WTC11 (cell line): ENCODE results near the gene VARS1.

ENCODE experiments used
- FOXJ3 ChIP-seq: sonication (generic); formaldehyde crosslinking; IDR thresholded peaks from 2 replicates; pipeline ENCODE4 v1.9.0; 2021; ENCODE audit warnings: missing genetic modification reagents, mild to moderate bottlenecking, borderline replicate concordance
- JUN ChIP-seq: sonication (generic); formaldehyde crosslinking; IDR thresholded peaks from 2 replicates; pipeline ENCODE4 v1.8.0; 2023; ENCODE audit warnings: mild to moderate bottlenecking, missing genetic modification reagents
- NFYB ChIP-seq: sonication (generic); formaldehyde crosslinking; conservative IDR thresholded peaks from 2 replicates; pipeline ENCODE4 v1.8.0; 2022; ENCODE audit warnings: low read depth, missing genetic modification reagents
- SOX15 ChIP-seq: fragments of 250-450 bp; sonication (Bioruptor Pico); IDR thresholded peaks from 2 replicates; pipeline ENCODE4 v1.9.0; 2021; ENCODE audit warnings: mild to moderate bottlenecking
- ZNF232 ChIP-seq: sonication (generic); formaldehyde crosslinking; IDR thresholded peaks from 2 replicates; pipeline ENCODE4 v1.8.0; 2022; ENCODE audit warnings: mild to moderate bottlenecking, missing genetic modification reagents
- TF ChIP-seq, protein P1 (sequence below): sonication (generic); formaldehyde crosslinking; IDR thresholded peaks from 2 replicates; pipeline ENCODE4 v1.8.1; 2022; ENCODE audit warnings: low read depth, mild to moderate bottlenecking, moderate library complexity, missing genetic modification reagents, borderline replicate concordance
- TF ChIP-seq, protein P2 (sequence below): sonication (generic); formaldehyde crosslinking; IDR thresholded peaks from 2 replicates; pipeline ENCODE4 v1.8.0; 2022; ENCODE audit warnings: missing genetic modification reagents
- TF ChIP-seq, protein P3 (sequence below): fragments of 250-450 bp; sonication (Bioruptor Pico); conservative IDR thresholded peaks from 2 replicates; pipeline ENCODE4 v1.9.0; 2021; ENCODE audit warnings: mild to moderate bottlenecking
- TF ChIP-seq, protein P4 (sequence below): fragments of 200-600 bp; IDR thresholded peaks from 2 replicates; pipeline ENCODE4 v1.8.0; 2022; ENCODE audit warnings: antibody characterized with exemption
- TF ChIP-seq, protein P5 (sequence below): sonication (generic); formaldehyde crosslinking; conservative IDR thresholded peaks from 2 replicates; pipeline ENCODE4 v1.8.1; 2023; ENCODE audit warnings: mild to moderate bottlenecking, low read depth, missing genetic modification reagents, moderate library complexity
- TF ChIP-seq, protein P6 (sequence below): sonication (generic); formaldehyde crosslinking; conservative IDR thresholded peaks from 2 replicates; pipeline ENCODE4 v1.8.1; 2022; ENCODE audit warnings: mild to moderate bottlenecking, missing genetic modification reagents
- TF ChIP-seq, protein P7 (sequence below): sonication (generic); formaldehyde crosslinking; IDR thresholded peaks from 2 replicates; pipeline ENCODE4 v1.8.0; 2022; ENCODE audit warnings: mild to moderate bottlenecking, missing genetic modification reagents
- TF ChIP-seq, protein P8 (sequence below): sonication (generic); formaldehyde crosslinking; IDR thresholded peaks from 2 replicates; pipeline ENCODE4 v1.8.1; 2022; ENCODE audit warnings: mild to moderate bottlenecking, moderate library complexity, missing genetic modification reagents

DNA sequence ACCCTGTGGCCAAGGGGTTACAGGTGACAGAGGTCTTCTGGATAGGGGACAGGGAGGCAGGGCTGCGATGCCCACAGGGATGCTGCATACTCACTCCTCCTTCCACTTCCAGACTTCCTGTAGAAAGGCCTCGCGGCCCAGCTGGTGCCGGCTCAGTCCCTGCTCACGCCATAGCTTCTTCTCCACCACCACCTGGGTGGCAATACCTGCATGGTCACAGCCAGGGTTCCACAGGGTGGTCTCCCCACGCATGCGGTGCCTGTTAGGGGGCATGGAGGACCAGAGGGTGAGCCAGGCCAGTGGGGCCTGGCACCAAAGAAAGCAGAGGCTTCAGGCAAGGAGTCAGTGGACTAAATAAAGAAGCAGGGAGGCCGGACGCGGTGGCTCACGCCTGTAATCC is 10.1 kb downstream of the VARS1 start:
- TF ChIP-seq, protein P1, sequence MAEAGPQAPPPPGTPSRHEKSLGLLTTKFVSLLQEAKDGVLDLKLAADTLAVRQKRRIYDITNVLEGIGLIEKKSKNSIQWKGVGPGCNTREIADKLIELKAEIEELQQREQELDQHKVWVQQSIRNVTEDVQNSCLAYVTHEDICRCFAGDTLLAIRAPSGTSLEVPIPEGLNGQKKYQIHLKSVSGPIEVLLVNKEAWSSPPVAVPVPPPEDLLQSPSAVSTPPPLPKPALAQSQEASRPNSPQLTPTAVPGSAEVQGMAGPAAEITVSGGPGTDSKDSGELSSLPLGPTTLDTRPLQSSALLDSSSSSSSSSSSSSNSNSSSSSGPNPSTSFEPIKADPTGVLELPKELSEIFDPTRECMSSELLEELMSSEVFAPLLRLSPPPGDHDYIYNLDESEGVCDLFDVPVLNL (CRISPR knock-in tag), result no peak
- no peak for TF ChIP-seq ZNF232 (CRISPR knock-in tag)
- TF ChIP-seq, protein P2, sequence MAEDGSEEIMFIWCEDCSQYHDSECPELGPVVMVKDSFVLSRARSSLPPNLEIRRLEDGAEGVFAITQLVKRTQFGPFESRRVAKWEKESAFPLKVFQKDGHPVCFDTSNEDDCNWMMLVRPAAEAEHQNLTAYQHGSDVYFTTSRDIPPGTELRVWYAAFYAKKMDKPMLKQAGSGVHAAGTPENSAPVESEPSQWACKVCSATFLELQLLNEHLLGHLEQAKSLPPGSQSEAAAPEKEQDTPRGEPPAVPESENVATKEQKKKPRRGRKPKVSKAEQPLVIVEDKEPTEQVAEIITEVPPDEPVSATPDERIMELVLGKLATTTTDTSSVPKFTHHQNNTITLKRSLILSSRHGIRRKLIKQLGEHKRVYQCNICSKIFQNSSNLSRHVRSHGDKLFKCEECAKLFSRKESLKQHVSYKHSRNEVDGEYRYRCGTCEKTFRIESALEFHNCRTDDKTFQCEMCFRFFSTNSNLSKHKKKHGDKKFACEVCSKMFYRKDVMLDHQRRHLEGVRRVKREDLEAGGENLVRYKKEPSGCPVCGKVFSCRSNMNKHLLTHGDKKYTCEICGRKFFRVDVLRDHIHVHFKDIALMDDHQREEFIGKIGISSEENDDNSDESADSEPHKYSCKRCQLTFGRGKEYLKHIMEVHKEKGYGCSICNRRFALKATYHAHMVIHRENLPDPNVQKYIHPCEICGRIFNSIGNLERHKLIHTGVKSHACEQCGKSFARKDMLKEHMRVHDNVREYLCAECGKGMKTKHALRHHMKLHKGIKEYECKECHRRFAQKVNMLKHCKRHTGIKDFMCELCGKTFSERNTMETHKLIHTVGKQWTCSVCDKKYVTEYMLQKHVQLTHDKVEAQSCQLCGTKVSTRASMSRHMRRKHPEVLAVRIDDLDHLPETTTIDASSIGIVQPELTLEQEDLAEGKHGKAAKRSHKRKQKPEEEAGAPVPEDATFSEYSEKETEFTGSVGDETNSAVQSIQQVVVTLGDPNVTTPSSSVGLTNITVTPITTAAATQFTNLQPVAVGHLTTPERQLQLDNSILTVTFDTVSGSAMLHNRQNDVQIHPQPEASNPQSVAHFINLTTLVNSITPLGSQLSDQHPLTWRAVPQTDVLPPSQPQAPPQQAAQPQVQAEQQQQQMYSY (CRISPR knock-in tag), result no peak
- TF ChIP-seq, protein P3, sequence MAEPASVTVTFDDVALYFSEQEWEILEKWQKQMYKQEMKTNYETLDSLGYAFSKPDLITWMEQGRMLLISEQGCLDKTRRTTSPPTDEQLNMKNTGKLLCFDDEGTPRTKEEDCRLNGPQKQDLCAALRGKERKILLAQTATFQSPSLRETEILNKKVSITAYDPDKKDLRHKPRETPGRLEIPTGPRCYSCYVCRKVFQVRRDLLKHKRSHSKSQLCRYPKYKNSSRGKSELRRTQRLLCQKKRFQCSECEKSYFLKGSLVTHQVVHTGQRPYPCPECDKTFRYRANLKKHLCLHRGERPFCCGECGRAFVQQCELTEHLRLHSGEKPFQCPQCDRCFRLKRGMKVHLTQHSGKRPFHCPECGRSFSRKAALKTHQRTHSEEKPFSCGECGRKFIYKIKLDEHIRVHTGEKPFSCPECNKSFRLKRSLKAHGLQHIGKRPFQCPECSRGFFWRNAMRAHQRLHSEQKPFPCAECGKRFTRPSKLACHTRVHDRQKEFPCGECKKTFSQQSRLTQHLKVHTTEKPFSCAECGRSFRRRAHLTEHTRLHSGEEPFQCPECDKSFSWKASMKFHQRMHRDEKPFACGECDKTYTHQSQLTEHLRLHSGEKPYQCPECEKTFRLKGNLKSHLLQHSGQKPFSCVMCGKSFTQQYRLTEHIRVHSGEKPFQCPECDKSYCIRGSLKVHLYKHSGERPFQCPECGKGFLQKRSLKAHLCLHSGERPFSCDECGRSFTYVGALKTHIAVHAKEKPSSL (CRISPR knock-in tag), result no peak
- TF ChIP-seq, protein P4, sequence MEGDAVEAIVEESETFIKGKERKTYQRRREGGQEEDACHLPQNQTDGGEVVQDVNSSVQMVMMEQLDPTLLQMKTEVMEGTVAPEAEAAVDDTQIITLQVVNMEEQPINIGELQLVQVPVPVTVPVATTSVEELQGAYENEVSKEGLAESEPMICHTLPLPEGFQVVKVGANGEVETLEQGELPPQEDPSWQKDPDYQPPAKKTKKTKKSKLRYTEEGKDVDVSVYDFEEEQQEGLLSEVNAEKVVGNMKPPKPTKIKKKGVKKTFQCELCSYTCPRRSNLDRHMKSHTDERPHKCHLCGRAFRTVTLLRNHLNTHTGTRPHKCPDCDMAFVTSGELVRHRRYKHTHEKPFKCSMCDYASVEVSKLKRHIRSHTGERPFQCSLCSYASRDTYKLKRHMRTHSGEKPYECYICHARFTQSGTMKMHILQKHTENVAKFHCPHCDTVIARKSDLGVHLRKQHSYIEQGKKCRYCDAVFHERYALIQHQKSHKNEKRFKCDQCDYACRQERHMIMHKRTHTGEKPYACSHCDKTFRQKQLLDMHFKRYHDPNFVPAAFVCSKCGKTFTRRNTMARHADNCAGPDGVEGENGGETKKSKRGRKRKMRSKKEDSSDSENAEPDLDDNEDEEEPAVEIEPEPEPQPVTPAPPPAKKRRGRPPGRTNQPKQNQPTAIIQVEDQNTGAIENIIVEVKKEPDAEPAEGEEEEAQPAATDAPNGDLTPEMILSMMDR, result no peak
- TF ChIP-seq, protein P5, sequence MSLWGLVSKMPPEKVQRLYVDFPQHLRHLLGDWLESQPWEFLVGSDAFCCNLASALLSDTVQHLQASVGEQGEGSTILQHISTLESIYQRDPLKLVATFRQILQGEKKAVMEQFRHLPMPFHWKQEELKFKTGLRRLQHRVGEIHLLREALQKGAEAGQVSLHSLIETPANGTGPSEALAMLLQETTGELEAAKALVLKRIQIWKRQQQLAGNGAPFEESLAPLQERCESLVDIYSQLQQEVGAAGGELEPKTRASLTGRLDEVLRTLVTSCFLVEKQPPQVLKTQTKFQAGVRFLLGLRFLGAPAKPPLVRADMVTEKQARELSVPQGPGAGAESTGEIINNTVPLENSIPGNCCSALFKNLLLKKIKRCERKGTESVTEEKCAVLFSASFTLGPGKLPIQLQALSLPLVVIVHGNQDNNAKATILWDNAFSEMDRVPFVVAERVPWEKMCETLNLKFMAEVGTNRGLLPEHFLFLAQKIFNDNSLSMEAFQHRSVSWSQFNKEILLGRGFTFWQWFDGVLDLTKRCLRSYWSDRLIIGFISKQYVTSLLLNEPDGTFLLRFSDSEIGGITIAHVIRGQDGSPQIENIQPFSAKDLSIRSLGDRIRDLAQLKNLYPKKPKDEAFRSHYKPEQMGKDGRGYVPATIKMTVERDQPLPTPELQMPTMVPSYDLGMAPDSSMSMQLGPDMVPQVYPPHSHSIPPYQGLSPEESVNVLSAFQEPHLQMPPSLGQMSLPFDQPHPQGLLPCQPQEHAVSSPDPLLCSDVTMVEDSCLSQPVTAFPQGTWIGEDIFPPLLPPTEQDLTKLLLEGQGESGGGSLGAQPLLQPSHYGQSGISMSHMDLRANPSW (CRISPR knock-in tag), result no peak
- TF ChIP-seq FOXJ3 (CRISPR knock-in tag), result no peak
- no peak for TF ChIP-seq JUN (CRISPR knock-in tag)
- TF ChIP-seq, protein P6, sequence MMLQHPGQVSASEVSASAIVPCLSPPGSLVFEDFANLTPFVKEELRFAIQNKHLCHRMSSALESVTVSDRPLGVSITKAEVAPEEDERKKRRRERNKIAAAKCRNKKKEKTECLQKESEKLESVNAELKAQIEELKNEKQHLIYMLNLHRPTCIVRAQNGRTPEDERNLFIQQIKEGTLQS (CRISPR knock-in tag), result no peak
- no peak for TF ChIP-seq NFYB (CRISPR knock-in tag)
- TF ChIP-seq SOX15, result no peak
- TF ChIP-seq, protein P7, sequence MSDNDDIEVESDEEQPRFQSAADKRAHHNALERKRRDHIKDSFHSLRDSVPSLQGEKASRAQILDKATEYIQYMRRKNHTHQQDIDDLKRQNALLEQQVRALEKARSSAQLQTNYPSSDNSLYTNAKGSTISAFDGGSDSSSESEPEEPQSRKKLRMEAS, result no peak
- TF ChIP-seq, protein P8, sequence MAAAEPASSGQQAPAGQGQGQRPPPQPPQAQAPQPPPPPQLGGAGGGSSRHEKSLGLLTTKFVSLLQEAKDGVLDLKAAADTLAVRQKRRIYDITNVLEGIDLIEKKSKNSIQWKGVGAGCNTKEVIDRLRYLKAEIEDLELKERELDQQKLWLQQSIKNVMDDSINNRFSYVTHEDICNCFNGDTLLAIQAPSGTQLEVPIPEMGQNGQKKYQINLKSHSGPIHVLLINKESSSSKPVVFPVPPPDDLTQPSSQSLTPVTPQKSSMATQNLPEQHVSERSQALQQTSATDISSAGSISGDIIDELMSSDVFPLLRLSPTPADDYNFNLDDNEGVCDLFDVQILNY (CRISPR knock-in tag), result no peak
